GM19025 (cell line): Measurements from ENCODE around the gene TMEM238L.
"Not testable (repeated sequence)": the region's sequence is repeated elsewhere in the genome, so short reads cannot be mapped to it uniquely, and the experiment has no call there.

ENCODE experiments used
- ATAC-seq: cut with Tn5 transposase; IDR thresholded peaks from one replicate; pipeline ENCODE4 v1.9.1; 2021; ENCODE audit warnings: mild to moderate bottlenecking, low read depth, moderate library complexity; ENCODE audit not compliant: unreplicated experiment

Gene TMEM238L, protein sequence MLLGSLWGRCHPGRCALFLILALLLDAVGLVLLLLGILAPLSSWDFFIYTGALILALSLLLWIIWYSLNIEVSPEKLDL

DNA sequence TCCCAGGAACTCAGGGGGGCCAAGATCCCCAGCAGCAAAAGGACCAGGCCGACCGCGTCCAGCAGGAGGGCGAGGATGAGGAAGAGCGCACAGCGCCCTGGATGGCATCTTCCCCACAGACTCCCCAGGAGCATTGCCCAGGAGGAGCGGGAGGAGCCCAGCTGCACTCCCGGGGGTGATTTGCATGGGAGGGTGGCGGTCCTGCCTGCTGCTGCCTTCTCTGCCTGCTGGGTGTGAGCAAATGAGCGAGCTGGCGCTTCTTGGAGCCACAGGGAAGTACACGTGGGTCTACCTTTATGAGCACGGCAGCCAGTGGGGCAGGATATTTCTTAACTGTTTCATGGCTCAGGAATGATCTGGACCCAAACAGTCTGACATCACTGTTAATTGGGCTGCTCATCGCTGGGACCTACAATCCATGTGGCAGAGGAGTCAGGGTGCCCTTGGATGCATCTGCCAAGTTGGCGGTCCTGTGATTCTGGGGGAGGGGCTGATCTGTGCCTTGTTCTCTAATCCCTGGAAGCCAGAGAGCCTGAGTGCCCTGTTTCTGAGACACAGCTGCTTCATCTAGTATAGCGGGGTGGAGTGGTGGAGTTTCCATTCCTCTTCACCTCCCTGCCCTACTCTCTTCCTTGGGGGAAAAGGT, at the start of gene TMEM238L:
Gene TMEM238L, minus strand, starts transcription at position 270 of the 646 bp plus-strand sequence. Its CDS starts 136 bp downstream, at position 134.
- no peak for ATAC-seq

DNA sequence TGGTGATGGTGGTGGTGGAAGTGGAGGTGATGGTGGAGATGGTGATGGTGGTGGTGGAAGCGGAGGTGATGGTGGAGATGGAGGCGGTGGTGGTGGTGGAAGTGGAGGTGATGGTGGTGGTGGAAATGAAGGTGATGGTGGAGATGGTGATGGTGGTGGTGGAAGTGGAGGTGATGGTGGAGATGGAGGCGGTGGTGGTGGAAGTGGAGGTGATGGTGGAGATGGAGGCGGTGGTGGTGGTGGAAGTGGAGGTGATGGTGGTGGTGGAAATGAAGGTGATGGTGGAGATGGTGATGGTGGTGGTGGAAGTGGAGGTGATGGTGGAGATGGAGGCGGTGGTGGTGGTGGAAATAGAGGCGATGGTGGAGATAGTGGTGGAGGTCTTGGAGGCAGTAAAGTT, 42.7 kb upstream of the TMEM238L start:
- ATAC-seq, result not testable (repeated sequence)

DNA sequence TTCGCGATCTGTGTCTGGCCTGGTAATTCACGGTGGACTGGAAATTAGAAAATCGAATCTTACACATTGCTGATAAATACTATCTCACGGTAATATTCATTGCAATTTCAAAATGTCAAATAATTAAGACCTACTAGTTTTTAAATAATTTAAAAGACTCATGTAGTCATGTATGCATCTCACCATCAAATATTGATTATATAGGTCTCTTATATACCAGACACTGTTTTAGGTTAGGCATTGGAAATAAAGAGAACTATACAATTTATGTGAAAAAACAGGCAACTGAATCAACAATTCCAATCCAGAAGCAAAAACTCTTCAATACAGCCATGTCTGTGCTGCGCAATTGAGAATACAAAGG, 41.5 kb upstream of the TMEM238L start:
- ATAC-seq, result no peak

DNA sequence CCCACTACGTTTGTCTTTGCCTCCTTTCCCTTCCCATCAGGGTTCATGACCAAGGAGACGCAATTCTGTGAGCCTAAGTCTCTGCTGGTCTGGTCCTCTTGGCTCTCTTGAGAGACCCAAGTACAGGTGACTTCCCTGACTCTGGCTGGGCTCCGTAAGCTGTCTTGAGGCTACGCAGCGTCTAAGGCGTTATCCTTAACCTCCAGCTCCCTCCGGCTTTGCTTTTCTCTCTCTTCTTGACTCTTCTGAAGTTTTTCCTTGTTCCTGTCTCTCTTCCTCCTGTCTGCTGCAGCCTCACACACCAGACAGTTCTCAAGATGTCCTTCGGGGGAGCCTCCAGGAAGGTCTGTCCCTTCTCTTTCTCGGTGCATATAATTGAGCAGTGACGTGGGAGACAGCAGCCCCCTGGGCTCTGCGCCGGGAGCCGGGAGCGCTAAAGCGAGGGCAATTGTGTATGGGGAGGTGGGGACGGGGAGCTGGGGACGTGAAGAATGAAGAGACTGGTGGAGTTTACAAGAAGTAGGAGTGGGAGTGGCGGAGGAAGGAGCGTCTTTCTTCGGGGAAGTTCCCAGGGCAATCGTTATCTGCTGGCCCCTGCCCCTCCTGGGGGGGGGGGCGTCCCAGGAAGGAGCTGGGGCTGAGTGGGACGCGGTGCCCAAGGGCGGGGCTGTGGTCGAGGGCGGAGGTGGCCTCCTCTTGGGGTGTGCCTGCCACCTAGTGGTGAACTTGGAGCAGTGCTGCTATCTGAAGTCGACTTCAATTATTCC, 40.9 kb upstream of the TMEM238L start:
- ATAC-seq, result peak; percentile 84

DNA sequence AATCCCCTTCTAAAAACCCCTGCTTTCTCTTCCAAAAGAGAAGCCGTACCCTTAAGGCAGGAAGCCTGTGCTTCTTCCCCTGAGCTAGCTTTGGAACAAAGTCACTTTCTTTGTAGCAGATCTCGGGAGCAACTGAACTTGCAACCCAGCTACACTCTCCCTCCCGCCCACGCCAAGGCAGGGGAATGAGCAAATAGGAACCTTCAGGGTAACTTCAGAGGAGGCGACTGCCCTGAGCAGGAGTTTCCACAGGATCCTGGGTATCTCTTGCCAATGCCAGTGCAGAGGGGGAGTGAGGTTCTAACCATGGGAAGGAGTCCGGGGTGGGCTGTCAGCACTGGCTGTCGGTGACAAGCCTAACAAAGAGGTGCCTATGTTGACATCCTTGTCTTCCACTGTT, 39.9 kb upstream of the TMEM238L start:
- ATAC-seq, result no peak

DNA sequence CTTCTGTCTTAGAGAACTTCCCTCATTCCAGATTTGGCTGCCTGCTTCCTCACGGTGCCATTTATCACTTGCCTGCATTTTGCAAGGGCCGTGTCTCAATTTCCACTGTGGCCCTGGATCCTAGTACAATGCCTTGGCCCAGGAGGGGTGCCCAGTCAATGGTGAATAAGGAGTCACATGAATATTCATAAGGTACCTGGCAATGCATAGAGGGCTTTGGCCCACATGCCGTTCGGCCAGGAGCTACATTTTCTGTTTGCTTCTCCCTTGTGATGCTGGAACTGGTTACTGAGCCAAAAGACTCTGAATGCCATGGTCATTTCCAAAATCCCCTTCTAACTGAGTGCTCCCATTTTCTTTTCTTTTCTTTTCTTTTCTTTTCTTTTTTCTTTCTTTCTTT, 38.8 kb upstream of the TMEM238L start:
- no peak for ATAC-seq

DNA sequence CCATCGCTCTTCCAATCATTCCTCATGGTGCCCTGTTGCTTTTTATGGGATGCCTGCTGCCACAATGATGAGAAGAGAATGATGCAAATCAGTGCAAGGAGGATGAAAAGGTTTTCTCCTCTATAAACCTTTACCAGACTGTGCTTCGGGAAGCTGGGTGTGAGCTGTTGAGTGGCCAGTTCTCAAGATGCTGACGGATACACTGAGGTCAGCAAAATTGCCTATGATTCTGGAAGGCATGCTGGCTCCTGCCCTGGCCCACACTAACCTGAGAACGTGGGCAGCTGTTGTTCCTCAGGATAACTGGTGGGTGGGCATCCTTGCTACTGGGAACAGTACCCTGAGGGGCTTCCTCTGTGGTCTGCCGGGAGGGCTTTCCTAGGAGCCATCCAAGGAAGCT, 34.8 kb upstream of the TMEM238L start:
- ATAC-seq, result no peak

DNA sequence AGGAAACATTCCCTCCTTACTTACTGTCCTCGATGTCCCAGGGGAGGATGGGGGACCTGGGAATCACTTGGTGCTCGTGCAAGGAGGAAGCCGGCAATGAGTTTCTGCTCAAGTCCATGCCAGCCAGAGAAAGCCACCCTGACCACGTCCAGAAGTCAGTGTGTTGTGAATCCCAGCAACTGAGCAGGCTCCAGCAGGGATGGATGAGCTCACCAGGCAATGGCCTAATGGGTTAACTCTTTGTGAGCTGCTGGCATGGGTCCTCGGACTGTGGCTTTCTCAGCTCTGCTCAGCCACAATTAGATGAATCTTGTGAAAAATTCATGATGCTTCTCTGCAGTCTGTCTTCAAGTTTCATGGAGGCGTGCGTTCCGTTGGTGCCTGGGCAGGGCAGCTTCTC, 34.0 kb upstream of the TMEM238L start, which contains the start of gene PIRT:
Gene PIRT, minus strand, starts transcription at position 167 of the 400 bp plus-strand sequence. CDS start 12,442 bp downstream, outside the sequence.
- no peak for ATAC-seq

DNA sequence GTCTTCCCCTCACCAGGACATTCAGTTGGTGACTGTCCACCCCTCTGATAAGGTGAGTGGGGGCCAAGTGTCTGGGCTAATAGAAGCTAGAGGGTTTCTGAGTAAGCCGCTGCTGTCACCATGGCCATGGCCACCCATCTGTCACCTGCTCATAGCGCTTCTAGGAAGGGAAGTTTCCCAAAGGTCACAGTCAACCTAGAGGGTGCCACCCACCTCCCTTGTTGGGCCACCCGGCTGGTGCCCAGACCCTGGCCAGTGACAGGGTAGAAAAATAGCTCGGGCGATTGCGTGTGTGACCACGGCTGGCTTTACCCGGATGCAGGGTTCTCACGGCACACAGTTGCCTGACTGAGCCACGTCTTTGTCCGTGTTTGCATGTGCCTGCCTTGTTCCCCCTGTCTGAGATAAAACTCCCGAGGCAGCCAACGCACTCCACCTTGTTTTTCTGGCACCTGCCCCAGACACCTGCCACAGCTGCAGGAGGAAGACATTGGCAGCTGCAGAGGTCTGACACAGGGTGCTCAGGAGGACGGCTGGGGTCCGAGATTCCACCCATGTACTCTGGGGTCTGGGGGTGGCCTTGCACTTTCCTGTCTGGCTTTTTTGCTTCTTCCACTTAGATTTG, 33.2 kb upstream of the TMEM238L start:
- ATAC-seq, result no peak

DNA sequence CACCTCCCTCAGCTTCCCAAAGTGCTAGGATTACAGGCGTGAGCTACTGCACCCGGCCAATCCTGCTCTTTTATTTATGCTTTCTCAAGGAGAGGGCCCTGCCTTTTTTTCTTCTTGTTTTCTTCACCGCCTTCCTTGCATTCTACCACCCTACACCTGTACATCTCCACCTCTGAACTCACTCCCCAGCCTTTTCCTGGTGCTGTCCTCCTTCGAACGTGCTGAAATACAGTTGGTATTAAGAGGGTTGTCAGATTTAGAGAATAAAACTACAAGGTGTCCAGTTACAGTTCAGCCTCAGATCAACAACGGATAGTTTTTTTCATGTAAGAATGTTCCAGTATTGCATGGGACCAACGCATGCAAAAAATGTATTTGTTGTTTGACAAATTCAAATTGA, 32.2 kb upstream of the TMEM238L start:
- no peak for ATAC-seq

DNA sequence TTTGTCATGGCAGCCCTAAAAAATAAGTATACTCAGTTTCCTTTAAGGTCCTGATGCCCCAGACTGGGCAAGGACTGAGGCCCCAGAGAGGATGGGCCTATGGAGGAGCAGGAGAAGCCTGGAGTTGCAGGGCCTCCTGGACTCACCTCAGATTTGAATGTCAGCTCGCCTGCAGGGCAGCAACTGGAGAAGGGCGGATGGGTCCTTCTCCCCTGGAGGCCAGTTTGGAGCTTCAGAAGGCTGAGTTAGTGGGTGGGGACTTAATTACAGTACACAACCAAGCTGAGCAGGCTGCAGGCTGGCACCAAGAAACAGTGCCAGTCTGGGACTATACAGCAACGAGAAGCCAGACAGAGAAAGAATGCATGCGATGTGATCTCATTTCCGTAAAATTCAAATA, 27.8 kb upstream of the TMEM238L start:
- ATAC-seq, result no peak

DNA sequence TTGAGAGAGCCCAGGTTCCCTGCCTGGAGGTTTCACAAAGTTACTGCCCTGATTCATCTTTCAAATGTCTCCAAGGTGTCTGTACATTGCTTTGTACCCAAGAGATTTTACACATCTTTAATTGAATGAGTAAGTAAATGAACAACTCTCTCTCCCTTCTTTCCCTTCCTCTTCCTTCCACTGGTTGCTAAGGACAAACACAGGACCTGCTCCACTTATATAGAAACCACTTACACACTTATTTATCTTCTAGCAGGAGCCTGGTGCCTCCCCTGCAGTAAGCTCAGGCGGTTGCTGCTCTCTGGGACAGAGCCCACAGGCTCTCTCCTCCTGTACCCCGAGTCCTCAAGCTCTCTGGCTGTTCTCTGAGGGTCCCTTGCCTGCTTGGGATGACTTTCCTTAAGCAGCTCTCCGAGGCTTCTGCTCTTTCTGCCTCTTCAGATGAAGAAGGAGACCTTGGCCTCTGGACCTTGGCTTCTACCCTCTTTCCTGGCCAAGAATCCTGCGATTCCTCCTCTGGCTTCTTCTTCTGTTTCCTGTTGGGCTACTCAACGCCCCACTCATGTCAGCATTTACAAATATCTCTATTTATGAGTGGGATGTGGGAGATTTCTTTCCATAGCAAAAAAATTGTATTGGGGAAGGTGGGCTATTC, 24.1 kb upstream of the TMEM238L start:
- no peak for ATAC-seq

DNA sequence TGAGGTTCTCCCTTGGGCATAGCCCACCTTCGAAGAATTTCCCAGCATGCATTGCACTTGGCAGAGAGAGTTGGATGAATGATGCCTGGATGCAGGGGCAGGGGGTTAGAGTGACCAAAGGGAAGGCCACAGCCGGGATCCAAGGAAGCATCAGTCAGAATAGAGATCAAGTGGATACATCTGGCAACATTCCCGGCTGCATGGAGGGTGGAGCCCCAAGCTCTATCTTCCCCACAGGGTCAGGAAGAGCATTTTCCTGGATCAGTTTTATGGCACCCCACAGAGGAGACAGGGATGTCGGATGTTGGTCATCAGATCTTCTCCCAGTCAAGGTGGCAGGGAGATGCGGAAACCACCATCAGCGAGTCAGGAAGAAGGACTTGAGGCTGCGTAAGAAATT, 21.0 kb upstream of the TMEM238L start:
- no peak for ATAC-seq

DNA sequence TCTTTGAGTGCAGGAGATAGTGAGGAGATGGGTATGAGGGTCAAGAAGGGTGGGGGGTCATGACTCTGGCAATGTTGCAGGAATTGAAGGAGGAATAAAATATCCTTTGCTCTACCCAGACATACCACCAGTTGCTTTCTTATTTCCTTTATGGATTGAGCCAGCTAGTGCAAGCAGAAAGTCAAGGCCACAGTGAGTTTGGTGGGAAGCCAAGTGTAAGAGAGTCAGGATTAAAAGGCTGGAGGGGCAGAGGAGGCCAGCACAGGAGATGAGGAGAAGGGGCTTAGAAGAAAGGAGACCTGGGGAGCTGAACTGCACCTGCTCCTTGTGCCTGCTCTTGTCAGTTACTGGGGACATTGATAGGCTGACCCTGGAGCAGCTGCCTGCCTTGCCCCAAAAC, 17.9 kb upstream of the TMEM238L start:
- ATAC-seq, result no peak

DNA sequence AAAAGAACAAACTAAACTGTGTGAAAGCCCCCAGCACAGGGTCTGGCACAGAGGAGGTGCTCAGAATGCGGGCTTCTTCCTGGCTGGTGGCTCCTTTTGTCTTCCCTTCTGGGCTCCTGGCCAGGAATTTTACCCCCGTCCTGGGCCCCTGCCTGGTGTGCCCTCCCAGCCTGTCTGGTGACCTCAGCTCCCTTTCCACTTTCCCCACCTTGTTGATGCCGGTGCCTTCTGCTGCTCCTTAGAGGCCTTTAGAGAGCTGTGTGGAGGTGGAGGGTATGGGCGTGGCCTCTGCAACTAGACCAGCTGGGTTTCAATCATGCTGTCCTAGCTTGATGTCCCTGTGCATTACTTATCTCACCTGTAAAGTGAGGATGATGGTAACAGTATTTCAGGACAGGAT, 17.2 kb upstream of the TMEM238L start:
- no peak for ATAC-seq

DNA sequence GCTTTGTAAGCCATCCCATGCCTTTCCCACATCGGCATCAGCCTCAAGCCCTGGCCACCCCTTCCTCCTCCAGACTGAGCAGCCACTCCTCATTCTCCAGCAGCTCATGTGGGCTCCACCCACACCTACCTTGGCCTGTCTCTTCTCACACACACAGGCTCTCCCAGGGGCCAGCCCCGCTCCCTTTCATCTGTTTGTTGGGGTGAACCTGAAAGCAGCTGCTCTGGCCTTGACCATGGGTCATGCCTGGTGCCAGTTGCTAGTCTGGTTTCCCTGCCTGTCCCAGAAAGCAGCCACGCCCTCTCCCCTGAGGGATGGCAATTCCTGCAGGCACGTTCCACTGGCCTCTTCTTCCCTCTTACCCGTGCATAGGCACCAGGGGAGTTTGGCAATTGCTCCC, 11.4 kb upstream of the TMEM238L start:
- ATAC-seq, result no peak

DNA sequence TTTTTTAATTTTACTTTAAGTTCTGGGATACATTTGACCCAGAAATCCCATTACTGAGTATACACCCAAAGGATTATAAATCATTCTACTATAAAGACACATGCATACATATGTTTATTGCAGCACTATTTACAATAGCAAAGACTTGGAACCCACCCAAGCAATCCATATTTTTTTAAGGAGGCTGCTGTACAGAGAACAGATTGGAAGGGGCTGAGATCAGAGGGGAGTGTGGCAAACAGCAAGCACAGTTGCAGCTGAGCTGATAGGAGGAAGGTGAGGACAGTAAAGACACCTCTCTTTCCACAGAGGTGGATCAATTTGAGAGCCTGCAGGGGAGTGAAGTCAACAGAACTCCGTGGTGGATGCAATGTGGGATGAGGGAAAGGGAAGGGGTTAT, 10.2 kb upstream of the TMEM238L start:
- no peak for ATAC-seq

DNA sequence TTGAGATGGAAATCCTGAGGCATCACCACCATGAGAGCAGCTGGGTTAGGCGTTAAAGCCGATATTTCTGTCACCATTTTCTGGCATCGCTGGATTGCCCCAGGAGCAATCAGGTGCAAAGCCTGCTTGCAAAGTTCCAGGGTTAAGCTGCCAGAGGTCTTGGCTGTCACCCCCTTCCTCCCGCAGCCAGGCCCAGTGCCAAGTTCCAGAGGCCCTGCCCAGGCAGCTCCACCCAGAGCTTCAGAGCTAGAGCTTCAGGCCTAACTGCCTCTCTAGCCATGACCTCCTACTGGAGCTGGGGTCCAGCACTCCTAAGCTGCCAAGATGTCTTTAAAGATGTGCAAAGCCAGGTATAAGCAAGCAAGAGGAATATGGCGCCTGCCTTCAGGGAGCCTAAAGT, 8.8 kb upstream of the TMEM238L start:
- no peak for ATAC-seq

DNA sequence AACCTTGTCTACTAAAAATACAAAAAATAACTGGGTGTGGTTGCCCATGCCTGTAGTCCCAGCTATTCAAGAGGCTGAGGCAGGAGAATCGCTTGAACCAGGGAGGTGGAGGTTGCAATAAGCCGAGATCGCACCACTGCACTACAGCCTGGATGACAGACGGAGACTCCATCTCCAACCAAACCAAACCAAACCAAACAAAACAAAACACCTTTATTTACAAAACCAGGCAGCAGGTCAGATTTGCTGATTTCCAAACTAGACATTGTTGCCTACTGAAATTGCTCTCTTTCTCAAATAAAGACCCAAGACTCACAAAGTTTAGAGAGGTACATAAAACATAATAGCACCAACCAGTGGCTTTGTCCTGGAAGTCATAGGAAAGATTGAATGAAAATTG, 5.7 kb upstream of the TMEM238L start:
- ATAC-seq, result no peak

DNA sequence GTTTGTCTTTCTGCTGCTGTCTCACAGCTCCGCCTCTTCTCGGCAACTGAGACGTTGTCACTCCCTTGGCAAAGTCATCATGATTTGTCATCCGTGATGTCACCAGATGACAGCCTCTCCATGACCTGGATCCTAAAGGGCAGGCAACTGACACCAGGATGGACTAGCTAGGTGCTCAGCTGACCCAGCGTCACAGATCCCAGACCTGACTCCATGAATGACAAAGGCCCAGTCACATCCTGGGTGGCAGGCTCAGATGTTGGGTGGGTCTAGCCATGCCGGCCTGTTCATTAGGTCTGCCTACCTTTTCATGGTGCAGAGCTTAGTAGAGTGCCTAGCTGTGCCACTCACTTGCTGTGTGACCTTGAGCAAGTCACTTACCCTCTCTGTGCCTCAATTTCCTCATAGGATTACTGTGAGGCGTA, 3.8 kb upstream of the TMEM238L start:
- ATAC-seq, result no peak
